Measurements from ENCODE around the gene OXT.
"Not testable (repeated sequence)": the region's sequence is repeated elsewhere in the genome, so short reads cannot be mapped to it uniquely, and the experiment has no call there.

Gene OXT

DNA sequence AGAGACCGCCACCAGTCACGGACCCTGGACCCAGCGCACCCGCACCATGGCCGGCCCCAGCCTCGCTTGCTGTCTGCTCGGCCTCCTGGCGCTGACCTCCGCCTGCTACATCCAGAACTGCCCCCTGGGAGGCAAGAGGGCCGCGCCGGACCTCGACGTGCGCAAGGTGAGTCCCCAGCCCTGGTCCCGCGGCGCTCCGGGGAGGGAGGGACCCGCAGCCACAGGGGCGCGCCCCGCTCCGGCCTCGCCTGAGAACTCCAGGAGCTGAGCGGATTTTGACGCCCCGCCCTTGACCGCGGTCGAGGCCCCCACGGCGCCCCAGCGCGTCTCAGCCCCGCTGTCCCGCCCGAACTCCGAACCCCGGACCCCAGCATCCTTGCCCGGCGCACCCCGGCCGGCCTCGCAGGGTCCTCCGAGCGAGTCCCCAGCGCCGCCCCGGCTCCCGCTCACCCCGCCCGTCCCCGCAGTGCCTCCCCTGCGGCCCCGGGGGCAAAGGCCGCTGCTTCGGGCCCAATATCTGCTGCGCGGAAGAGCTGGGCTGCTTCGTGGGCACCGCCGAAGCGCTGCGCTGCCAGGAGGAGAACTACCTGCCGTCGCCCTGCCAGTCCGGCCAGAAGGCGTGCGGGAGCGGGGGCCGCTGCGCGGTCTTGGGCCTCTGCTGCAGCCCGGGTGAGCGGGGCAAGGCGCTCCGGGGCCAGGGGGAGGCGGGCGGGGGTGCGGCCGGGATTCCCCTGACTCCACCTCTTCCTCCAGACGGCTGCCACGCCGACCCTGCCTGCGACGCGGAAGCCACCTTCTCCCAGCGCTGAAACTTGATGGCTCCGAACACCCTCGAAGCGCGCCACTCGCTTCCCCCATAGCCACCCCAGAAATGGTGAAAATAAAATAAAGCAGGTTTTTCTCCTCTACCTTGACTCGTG is at the start of gene OXT:
Gene OXT, plus strand, starts transcription at position 11 of the 920 bp plus-strand sequence. Its CDS starts 36 bp downstream, at position 47.
- no peaks in the 10 kb centered on the region; the same call in 1 of the 2 replicates for H3K4me1 ChIP-seq (ENCODE audit: insufficient read depth, low read length)
- H3K9me3 ChIP-seq (ENCODE audit: insufficient read depth, low read depth, low read length) = peaks cover 4% of the 10 kb centered on the region; the same call in 1 of the 2 replicates
- H3K27ac ChIP-seq (ENCODE audit: low read length) = no peak within 1 kb of the TSS
- no peak within 1 kb of the TSS for H3K9ac ChIP-seq (ENCODE audit: low read depth, low read length)
- H3K4me3 ChIP-seq (ENCODE audit: low read length) = peak within 1 kb of the TSS; percentile 49; the same call in 1 of the 2 replicates
- peaks cover 40% of the 10 kb centered on the region for H3K27me3 ChIP-seq (ENCODE audit: insufficient read depth, low read length)
- no peaks in the 10 kb centered on the region for H3K36me3 ChIP-seq (ENCODE audit: insufficient read depth, low read depth, low read length)

DNA sequence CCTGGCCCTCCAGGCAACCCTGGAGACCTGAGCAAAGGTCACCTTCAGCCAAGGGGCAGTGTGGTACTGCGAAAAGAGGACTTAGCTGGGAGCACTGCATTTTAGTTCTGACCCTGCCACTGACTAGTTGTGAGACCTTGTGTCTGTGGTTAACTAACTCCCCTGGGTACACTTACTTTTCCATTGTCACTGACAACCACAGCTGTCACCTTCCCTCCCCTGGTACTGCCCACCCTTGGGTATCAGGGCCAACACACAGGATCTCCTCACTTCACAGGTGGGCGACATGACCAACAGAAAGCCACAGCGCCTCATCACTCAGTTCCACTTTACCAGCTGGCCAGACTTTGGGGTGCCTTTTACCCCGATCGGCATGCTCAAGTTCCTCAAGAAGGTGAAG is 49.6 kb upstream of the OXT start:
- H3K9me3 ChIP-seq (ENCODE audit: insufficient read depth, low read depth, low read length) = peaks cover 4% of the 10 kb centered on the region; the same call in 1 of the 2 replicates
- no peak overlapping the region for H3K9ac ChIP-seq (ENCODE audit: low read depth, low read length)
- peaks cover 65% of the 10 kb centered on the region for H3K36me3 ChIP-seq (ENCODE audit: insufficient read depth, low read depth, low read length)
- H3K4me1 ChIP-seq (ENCODE audit: insufficient read depth, low read length) = no peaks in the 10 kb centered on the region
- H3K4me3 ChIP-seq (ENCODE audit: low read length) = no peak overlapping the region
- no peaks in the 10 kb centered on the region for H3K27me3 ChIP-seq (ENCODE audit: insufficient read depth, low read length)
- H3K27ac ChIP-seq (ENCODE audit: low read length) = no peak overlapping the region

DNA sequence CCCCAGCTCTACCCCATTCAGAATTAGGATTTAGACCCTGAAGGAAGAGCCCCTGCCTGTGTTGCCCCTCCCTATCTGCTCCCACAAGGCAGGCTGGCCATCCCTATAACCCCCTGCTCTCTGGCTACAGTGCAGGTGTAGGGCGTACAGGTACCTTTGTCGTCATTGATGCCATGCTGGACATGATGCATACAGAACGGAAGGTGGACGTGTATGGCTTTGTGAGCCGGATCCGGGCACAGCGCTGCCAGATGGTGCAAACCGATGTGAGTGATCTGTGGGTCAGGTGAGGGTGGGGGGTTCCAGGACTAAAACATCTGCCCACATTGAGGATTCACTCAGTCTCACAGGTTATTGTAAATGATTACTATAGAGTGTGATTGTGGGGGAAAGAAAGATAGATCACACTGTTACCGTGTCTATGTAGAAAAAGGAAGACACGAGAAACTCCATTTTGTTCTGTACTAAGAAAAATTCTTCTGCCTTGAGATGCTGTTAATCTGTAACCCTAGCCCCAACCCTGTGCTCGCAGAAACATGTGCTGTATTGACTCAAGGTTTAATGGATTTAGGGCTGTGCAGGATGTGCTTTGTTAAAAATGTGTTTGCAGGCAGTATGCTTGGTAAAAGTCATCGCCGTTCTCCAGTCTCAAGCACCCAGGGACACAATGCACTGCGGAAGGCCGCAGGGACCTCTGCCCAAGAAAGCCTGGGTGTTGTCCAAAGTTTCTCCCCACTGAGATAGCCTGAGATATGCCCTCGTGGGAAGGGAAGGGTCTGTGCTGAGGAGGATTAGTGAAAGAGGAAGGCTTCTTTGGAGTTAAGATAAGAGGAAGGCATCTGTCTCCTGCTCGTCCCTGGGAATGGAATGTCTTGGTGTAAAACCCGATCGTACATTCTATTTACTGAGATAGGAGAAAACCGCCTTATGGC is 48.6 kb upstream of the OXT start:
- H3K36me3 ChIP-seq (ENCODE audit: insufficient read depth, low read depth, low read length) = peaks cover 65% of the 10 kb centered on the region
- H3K4me3 ChIP-seq (ENCODE audit: low read length) = not testable (repeated sequence)

DNA sequence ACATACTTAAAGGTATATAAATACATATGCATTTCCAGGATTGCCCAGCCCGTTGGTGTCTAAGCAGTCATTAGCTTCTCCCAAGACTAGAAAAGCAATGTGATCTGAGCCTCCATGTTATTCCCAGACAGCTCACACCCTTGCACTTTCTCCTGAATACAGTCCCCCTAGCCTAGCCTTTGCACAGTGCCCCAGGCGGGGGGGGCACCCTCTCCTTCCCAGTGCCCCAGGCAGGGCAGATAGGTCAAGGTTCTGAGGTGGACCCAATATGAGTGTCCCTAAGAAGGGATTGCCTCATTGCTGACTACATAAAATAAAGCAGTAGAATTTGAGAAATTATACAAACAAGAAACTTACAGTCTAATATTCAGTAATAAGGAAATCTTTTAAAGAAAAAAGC is 43.4 kb upstream of the OXT start:
- Histone ChIP-seq H3K27me3 (ENCODE audit: insufficient read depth, low read length) (no peaks in the 10 kb centered on the region), H3K4me3 (ENCODE audit: low read length) (no peak overlapping the region), H3K9me3 (ENCODE audit: insufficient read depth, low read depth, low read length) (no peaks in the 10 kb centered on the region), H3K9ac (ENCODE audit: low read depth, low read length) (no peak overlapping the region), H3K36me3 (ENCODE audit: insufficient read depth, low read depth, low read length) (peaks cover 77% of the 10 kb centered on the region), H3K27ac (ENCODE audit: low read length) (no peak overlapping the region), H3K4me1 (ENCODE audit: insufficient read depth, low read length) (no peaks in the 10 kb centered on the region)

More for the DNA sequence above, 48.6 kb upstream of the OXT start:
- H3K27ac ChIP-seq (ENCODE audit: low read length); H3K27me3 ChIP-seq (ENCODE audit: insufficient read depth, low read length); H3K9ac ChIP-seq (ENCODE audit: low read depth, low read length); H3K4me1 ChIP-seq (ENCODE audit: insufficient read depth, low read length); H3K9me3 ChIP-seq (ENCODE audit: insufficient read depth, low read depth, low read length): not testable (repeated sequence)

DNA sequence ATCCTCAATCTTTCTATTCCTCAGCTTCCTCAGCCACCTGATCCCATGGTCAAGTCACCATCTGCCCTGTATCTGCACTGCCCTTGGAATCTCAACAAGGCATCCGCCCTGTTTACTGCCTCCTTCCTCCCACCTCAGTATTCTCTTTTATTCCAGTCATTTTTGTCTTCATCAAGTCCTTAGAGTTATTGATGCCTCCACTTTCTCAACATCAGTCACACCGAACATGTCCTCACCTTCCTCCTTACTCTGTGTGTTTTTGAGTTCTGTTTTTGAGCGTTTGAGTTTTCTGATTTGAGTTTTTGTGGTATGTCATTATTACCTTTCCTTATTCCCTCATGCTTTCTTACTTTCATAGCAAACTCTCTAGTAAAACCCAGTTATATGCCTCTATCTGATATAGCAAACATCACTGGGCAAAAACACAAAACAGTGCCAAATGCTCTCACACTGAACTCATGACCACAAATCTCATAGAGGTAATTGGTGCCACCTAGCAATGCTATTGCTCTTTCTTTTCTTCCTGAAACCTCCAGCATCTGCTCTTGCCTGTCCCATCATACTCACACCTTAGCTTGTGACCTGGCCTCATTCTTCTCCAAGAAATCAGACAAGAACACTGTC is 39.8 kb upstream of the OXT start:
- H3K27me3 ChIP-seq (ENCODE audit: insufficient read depth, low read length) = no peaks in the 10 kb centered on the region
- no peaks in the 10 kb centered on the region for H3K9me3 ChIP-seq (ENCODE audit: insufficient read depth, low read depth, low read length)
- no peak overlapping the region for H3K27ac ChIP-seq (ENCODE audit: low read length)
- H3K9ac ChIP-seq (ENCODE audit: low read depth, low read length) = no peak overlapping the region
- H3K36me3 ChIP-seq (ENCODE audit: insufficient read depth, low read depth, low read length) = peaks cover 75% of the 10 kb centered on the region
- H3K4me1 ChIP-seq (ENCODE audit: insufficient read depth, low read length) = no peaks in the 10 kb centered on the region
- no peak overlapping the region for H3K4me3 ChIP-seq (ENCODE audit: low read length)

DNA sequence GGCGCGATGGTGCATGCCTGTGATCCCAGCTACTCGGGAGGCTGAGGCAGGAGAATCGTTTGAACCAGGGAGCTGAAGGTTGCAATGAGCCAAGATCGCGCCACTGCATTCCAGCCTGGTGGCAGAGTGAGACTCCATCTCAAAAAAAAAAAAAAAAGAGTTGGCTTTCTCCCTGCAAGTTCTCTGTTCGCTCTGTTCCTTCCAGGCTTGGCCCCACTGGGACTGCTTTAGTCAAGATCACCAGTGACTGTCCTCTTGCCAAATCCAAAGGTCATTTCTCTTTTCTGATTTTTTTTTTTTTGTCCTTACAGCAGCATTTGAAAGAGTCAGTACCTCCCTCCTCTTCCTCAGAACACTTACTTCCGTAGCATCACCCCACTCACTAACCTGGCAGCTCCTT is 38.8 kb upstream of the OXT start:
- Histone ChIP-seq H3K9me3 (ENCODE audit: insufficient read depth, low read depth, low read length) (no peaks in the 10 kb centered on the region), H3K27ac (ENCODE audit: low read length) (no peak overlapping the region), H3K9ac (ENCODE audit: low read depth, low read length) (no peak overlapping the region), H3K36me3 (ENCODE audit: insufficient read depth, low read depth, low read length) (peaks cover 75% of the 10 kb centered on the region), H3K4me1 (ENCODE audit: insufficient read depth, low read length) (no peaks in the 10 kb centered on the region), H3K27me3 (ENCODE audit: insufficient read depth, low read length) (no peaks in the 10 kb centered on the region), H3K4me3 (ENCODE audit: low read length) (no peak overlapping the region)

DNA sequence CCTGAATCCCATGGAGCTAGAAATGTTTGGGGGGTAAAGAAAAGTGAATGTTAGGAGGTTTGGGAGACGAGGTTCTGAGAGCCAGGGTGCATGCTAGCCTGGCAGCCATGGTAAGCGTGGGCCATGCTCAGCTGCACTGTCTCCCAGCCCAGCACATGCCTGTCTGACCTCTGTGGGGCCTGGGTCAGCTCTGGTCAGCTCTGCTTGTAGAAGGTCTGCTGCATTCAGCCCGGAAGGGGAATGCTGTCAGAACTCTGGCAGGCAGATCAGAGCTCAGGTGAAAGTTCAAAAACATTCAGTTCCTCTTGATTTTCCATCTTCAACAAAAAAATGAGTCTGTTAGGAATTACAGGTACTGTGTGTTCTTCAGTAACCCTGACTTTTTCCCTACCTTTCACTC is 33.8 kb upstream of the OXT start:
- Histone ChIP-seq H3K4me3 (ENCODE audit: low read length) (no peak overlapping the region), H3K27me3 (ENCODE audit: insufficient read depth, low read length) (no peaks in the 10 kb centered on the region), H3K27ac (ENCODE audit: low read length) (no peak overlapping the region), H3K4me1 (ENCODE audit: insufficient read depth, low read length) (peaks cover 8% of the 10 kb centered on the region), H3K9ac (ENCODE audit: low read depth, low read length) (no peak overlapping the region), H3K9me3 (ENCODE audit: insufficient read depth, low read depth, low read length) (no peaks in the 10 kb centered on the region), H3K36me3 (ENCODE audit: insufficient read depth, low read depth, low read length) (peaks cover 68% of the 10 kb centered on the region)

DNA sequence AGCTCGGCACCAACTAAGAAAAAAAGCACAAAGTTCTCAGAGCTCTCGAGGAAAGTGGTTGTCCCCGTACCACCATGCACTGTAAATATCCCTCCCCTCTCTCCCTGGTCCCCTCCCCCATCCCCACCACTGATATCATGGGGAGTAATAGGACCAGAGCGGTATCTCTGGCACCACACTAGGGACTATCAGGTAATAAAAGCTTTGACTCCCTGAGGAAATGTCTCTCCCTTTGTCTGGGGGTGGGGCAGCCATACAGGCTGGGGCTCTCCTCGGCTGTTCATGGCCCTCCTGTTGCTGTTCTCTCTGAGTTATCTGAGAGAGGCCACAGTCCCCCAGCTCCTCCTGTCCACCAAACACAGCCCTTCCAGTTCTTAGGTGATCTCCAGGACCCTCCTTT is 33.0 kb upstream of the OXT start:
- peaks cover 61% of the 10 kb centered on the region for H3K36me3 ChIP-seq (ENCODE audit: insufficient read depth, low read depth, low read length)
- H3K27ac ChIP-seq (ENCODE audit: low read length) = no peak overlapping the region
- H3K4me3 ChIP-seq (ENCODE audit: low read length) = no peak overlapping the region
- H3K9ac ChIP-seq (ENCODE audit: low read depth, low read length) = no peak overlapping the region
- H3K4me1 ChIP-seq (ENCODE audit: insufficient read depth, low read length) = peaks cover 8% of the 10 kb centered on the region
- H3K27me3 ChIP-seq (ENCODE audit: insufficient read depth, low read length) = no peaks in the 10 kb centered on the region
- H3K9me3 ChIP-seq (ENCODE audit: insufficient read depth, low read depth, low read length) = no peaks in the 10 kb centered on the region

DNA sequence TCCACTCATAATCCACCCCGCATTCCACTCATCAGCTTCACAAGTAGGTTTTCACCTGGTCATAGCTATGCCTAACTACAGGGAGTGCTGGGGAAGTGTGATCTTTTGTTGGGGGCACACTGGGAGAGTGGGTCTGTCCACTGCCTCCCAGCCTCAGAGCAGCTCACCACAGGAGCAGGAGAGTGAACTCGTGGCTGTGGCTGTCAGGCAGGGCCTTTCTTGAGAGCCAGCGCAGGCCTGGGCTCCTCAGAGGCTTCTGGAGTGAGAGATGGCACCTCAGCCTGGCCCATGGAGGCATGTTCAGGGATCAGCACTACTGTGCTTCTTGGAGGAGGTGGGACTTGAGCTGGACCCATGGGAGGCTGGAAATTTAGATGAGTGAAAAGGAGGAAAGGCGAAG is 32.0 kb upstream of the OXT start:
- Histone ChIP-seq H3K4me1 (ENCODE audit: insufficient read depth, low read length) (peaks cover 8% of the 10 kb centered on the region), H3K9me3 (ENCODE audit: insufficient read depth, low read depth, low read length) (no peaks in the 10 kb centered on the region), H3K36me3 (ENCODE audit: insufficient read depth, low read depth, low read length) (peaks cover 61% of the 10 kb centered on the region), H3K4me3 (ENCODE audit: low read length) (no peak overlapping the region), H3K9ac (ENCODE audit: low read depth, low read length) (no peak overlapping the region), H3K27me3 (ENCODE audit: insufficient read depth, low read length) (no peaks in the 10 kb centered on the region), H3K27ac (ENCODE audit: low read length) (no peak overlapping the region)

DNA sequence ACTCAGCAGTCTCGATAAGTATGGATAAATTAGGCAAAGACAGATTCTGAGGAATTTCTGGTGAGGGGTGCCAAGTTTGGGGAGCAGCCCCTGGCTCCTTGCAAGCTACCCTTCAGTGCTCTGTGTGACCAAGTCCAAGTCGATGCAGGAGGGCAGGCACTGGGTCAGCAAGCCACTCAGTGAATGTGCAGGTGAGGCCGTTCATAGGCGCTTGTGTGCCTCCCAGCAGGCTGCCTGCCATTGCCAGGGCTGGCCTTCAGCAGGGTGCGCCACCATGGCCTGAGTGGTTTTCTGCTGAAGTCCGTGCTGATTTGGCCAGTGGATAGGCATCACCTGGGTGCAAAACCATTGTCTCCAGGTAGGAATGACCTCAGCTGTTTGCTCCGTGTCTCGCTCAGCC is 31.3 kb upstream of the OXT start:
- H3K9ac ChIP-seq (ENCODE audit: low read depth, low read length) = no peak overlapping the region
- H3K9me3 ChIP-seq (ENCODE audit: insufficient read depth, low read depth, low read length) = no peaks in the 10 kb centered on the region
- no peak overlapping the region for H3K4me3 ChIP-seq (ENCODE audit: low read length)
- no peaks in the 10 kb centered on the region for H3K27me3 ChIP-seq (ENCODE audit: insufficient read depth, low read length)
- peaks cover 12% of the 10 kb centered on the region for H3K4me1 ChIP-seq (ENCODE audit: insufficient read depth, low read length)
- peaks cover 56% of the 10 kb centered on the region for H3K36me3 ChIP-seq (ENCODE audit: insufficient read depth, low read depth, low read length)
- H3K27ac ChIP-seq (ENCODE audit: low read length) = no peak overlapping the region

DNA sequence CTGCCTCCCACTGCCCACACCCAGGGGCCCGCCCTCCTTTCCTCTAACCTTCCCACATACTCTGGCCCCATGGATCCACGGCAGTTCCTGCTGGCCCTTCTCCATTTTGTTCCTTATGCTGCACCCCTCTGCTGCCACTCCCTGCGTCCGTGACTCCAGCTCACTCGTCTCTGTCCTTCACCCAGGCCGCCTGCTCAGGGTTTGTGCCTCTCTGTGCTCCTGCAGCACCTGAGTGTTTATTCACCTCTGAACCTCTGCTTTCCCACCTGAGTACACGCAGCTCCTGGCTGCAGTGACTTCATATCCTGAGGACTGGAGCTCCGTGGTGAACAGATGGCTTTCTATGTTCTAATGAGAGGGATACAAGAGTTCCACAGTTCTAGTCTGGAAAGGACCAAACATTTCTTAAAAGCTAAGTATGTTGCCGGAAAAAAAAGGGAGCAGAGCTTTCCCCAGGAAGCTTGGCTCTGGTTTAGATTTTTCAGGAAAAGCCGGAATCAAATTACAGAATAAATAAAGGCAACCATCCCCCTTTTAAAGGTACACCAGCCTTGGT is 29.5 kb upstream of the OXT start:
- H3K4me1 ChIP-seq (ENCODE audit: insufficient read depth, low read length) = peaks cover 15% of the 10 kb centered on the region
- 0 out of 2 replicates have a peak overlapping the region, but pooled peaks have one; percentile 17 for H3K4me3 ChIP-seq (ENCODE audit: low read length)
- H3K9me3 ChIP-seq (ENCODE audit: insufficient read depth, low read depth, low read length) = no peaks in the 10 kb centered on the region
- H3K36me3 ChIP-seq (ENCODE audit: insufficient read depth, low read depth, low read length) = peaks cover 37% of the 10 kb centered on the region
- H3K9ac ChIP-seq (ENCODE audit: low read depth, low read length) = peak overlapping the region; percentile 6; the same call in 1 of the 2 replicates
- H3K27ac ChIP-seq (ENCODE audit: low read length) = peak overlapping the region; percentile 51
- H3K27me3 ChIP-seq (ENCODE audit: insufficient read depth, low read length) = no peaks in the 10 kb centered on the region

All from iPS-20b (cell line).